Gastrocnemius medialis (tissue), 4 donors: ENCODE results near the gene MYL7. TPM values are rescaled to one million over a fixed set of nuclear protein-coding genes. Genes with fewer than 3 reads are reported as not detected.

Experiments
- ATAC-seq, 2 donors: fragments of 150-250 bp; one replicate each; pipeline ENCODE4 v1.9.1; 2016
- DNase-seq, 2 donors: peaks; one replicate each; pipeline ENCODE4 v3.0.0-alpha.2; 2019
- H3K27ac ChIP-seq, 4 donors: fragments of 200-600 bp; sonication (generic); 1 replicate in 1 of 4; 2 replicates in 3 of 4; pipeline ENCODE4 v1.5.1; 2016 to 2018; ENCODE audit warnings: mild to moderate bottlenecking in 2 of 4, moderate library complexity in 1 of 4
- H3K27me3 ChIP-seq, 3 donors: fragments of 200-600 bp; sonication (generic) in 2 of 3; 1 replicate in 1 of 3; 2 replicates in 2 of 3; pipeline versions ENCODE4 v1.5.1 to v1.6.0; 2016 to 2019; ENCODE audit warnings: mild to moderate bottlenecking in 1 of 3, moderate library complexity in 1 of 3
- H3K36me3 ChIP-seq, 2 donors: fragments of 200-600 bp; sonication (generic) in 1 of 2; one replicate each; pipeline ENCODE4 v1.5.1; 2017 to 2018
- H3K4me1 ChIP-seq, 2 donors: fragments of 200-600 bp; sonication (generic) in 1 of 2; one replicate each; pipeline ENCODE4 v1.5.1; 2016 to 2017; ENCODE audit warnings: mild to moderate bottlenecking in 2 of 2
- H3K4me3 ChIP-seq, 4 donors: fragments of 200-600 bp; sonication (generic) in 3 of 4; 1 replicate in 1 of 4; 2 replicates in 3 of 4; pipeline ENCODE4 v1.5.1; 2016 to 2019; ENCODE audit warnings: mild to moderate bottlenecking in 2 of 4
- H3K9me3 ChIP-seq, 3 donors: fragments of 200-600 bp; sonication (generic) in 2 of 3; 1 replicate in 1 of 3; 2 replicates in 2 of 3; pipeline ENCODE4 v1.5.1; 2016 to 2019
- CTCF ChIP-seq, 5 experiments: fragments of 450-650 bp in 3 of 5; fragments of 200-600 bp in 2 of 5; sonication (generic) in 2 of 5; IDR thresholded peaks in 4 of 5; conservative IDR thresholded peaks in 1 of 5; 1 replicate in 4 of 5; 2 replicates in 1 of 5; pipeline ENCODE4 v1.5.1; 2016 to 2019; ENCODE audit warnings: antibody characterized with exemption in 5 of 5, mild to moderate bottlenecking in 3 of 5, moderate library complexity in 3 of 5
- POLR2A ChIP-seq, 2 donors: fragments of 450-650 bp; IDR thresholded peaks; one replicate each; pipeline ENCODE4 v1.6.1; 2017; ENCODE audit warnings: antibody characterized with exemption in 2 of 2, mild to moderate bottlenecking in 2 of 2, moderate library complexity in 2 of 2
- in situ Hi-C, 4 donors: fragments of 200-750 bp; cut with MboI; loops; one replicate each; pipeline versions ENCODE4 v1.15.0 to v1.8.0; 2017; ENCODE audit warnings: low sequenced_read_pairs in 4 of 4
- intact Hi-C: fragments of 100-400 bp; cut with DNase I; formaldehyde crosslinking; loops from one replicate; pipeline ENCODE4 v1.15.1; 2023; ENCODE audit warnings: low total_unique reads
- total RNA-seq, 4 donors: library from RNA; depleted of rRNA; stranded (reverse); fragments of >200 nt; gene quantifications; one replicate each; pipeline versions ENCODE4 v1.1.0 to v1.2.3, GENCODE V29; 2016

The MYL7 gene
- total RNA-seq, 4 donors from 2014 or later = 2.6 TPM; not detected in 3

DNA sequence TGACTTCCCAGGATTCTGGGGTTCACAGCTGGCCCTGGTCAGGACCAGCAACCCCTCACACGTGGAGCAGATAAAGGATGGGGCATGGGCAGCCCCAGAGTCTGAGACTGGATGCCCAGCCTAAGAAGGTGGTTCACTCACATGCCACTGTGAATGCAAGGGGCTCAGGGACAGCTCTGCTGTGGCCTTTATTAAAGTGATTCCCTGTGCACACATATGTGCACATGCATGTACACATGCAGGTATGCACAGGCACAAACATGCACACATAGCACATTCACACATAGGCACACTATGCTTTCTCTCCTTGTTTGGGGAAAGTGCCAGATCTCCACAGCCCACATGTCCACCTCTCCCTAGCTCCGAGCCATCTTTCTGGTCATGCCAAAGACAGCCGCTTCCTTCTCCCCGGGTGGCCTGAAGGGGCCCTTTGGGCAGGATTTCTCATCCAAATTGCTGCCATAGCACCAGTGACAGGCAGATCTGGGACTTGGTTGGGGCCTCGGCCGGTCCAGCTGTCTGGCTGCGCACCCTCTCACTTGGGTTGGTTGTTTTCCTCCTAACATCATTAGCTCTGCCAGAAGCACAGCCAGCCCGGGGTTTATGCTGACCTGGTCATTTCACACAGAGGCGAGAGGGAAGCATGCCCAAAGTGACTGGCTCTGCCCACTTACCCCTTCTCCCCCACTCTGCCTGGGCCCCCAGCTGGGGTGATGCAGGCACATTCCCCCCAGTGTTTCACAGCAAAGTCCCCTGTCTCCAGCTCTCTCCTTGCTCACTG is 46.7 kb upstream of the MYL7 start:
- no peaks in the 10 kb centered on the region for H3K27me3 ChIP-seq
- no peak overlapping the region for H3K4me3 ChIP-seq
- H3K36me3 ChIP-seq = no peaks in the 10 kb centered on the region
- DNase-seq (no peak), ATAC-seq (no peak)
- in situ Hi-C loops = no loop called here
- intact Hi-C loops = no loop called here
- no peaks in the 10 kb centered on the region for H3K4me1 ChIP-seq
- TF ChIP-seq POLR2A (IDR thresholded peaks at IDR 0.05) = no peak
- no peak overlapping the region for H3K27ac ChIP-seq
- H3K9me3 ChIP-seq = no peaks in the 10 kb centered on the region

- DNase-seq = no peak
Observed at GRCh38 chr7:44186736-44187135, 45.6 kb upstream of the MYL7 start.

DNA sequence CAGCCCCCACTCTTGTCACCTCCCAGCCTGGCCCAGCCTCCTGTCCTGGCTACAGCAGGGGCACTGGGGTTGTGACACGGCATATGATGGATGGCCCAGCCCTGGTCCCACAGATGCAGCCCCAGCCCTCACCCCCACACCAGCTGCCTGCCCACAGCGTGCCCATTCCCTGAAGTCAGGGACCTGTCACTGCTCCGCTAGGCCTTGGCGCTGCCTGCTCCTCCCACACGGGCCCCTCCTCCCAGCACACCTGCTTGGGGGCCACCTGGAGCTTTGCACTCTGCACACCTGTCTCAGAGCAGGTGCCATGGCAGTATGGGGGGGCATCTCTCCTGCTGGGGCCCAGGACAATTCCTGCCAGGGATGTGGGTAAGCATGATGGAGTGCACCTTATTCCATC is 44.6 kb upstream of the MYL7 start:
- Histone ChIP-seq H3K4me1 (no peaks in the 10 kb centered on the region), H3K27me3 (no peaks in the 10 kb centered on the region), H3K36me3 (no peaks in the 10 kb centered on the region), H3K9me3 (no peaks in the 10 kb centered on the region), H3K27ac (no peak overlapping the region), H3K4me3 (no peak overlapping the region)
- TF ChIP-seq POLR2A (IDR thresholded peaks at IDR 0.05) = no peak
- no peak for TF ChIP-seq CTCF (IDR thresholded peaks at IDR 0.05 in 4 of 5, conservative IDR thresholded peaks at IDR 0.05 in 1 of 5)
- in situ Hi-C loops = no loop called here
- intact Hi-C loops = no loop called here
- DNase-seq = no peak
- no peak for ATAC-seq

More at GRCh38 chr7:44186736-44187135, 45.6 kb upstream of the MYL7 start:
- Histone ChIP-seq H3K36me3 (no peaks in the 10 kb centered on the region), H3K4me3 (no peak overlapping the region), H3K4me1 (no peaks in the 10 kb centered on the region), H3K27ac (no peak overlapping the region), H3K9me3 (no peaks in the 10 kb centered on the region), H3K27me3 (no peaks in the 10 kb centered on the region)
- in situ Hi-C loops (no loop called here), intact Hi-C loops (no loop called here)
- no peak for ATAC-seq
- TF ChIP-seq POLR2A (IDR thresholded peaks at IDR 0.05) = no peak
- TF ChIP-seq CTCF (IDR thresholded peaks at IDR 0.05 in 4 of 5, conservative IDR thresholded peaks at IDR 0.05 in 1 of 5) = no peak

- DNase-seq (no peak), ATAC-seq (no peak)
- H3K9me3 ChIP-seq = no peaks in the 10 kb centered on the region
- no peak overlapping the region for H3K4me3 ChIP-seq
- no peaks in the 10 kb centered on the region for H3K36me3 ChIP-seq
- H3K27ac ChIP-seq = no peak overlapping the region
- in situ Hi-C loops (no loop called here), intact Hi-C loops (no loop called here)
- no peak for TF ChIP-seq POLR2A (IDR thresholded peaks at IDR 0.05)
- TF ChIP-seq CTCF (IDR thresholded peaks at IDR 0.05 in 4 of 5, conservative IDR thresholded peaks at IDR 0.05 in 1 of 5) = no peak
- no peaks in the 10 kb centered on the region for H3K4me1 ChIP-seq
- no peaks in the 10 kb centered on the region for H3K27me3 ChIP-seq
Observed at GRCh38 chr7:44184873-44185446, 43.8 kb upstream of the MYL7 start.

- Histone ChIP-seq H3K9me3 (no peaks in the 10 kb centered on the region), H3K27ac (no peak overlapping the region), H3K27me3 (no peaks in the 10 kb centered on the region), H3K4me3 (no peak overlapping the region), H3K4me1 (no peaks in the 10 kb centered on the region), H3K36me3 (no peaks in the 10 kb centered on the region)
- ATAC-seq (peak; percentile 44 to 58), DNase-seq (no peak)
- in situ Hi-C loops (no loop called here), intact Hi-C loops (no loop called here)
- TF ChIP-seq POLR2A (IDR thresholded peaks at IDR 0.05) = no peak
- no peak for TF ChIP-seq CTCF (IDR thresholded peaks at IDR 0.05 in 4 of 5, conservative IDR thresholded peaks at IDR 0.05 in 1 of 5)
Observed at GRCh38 chr7:44184206-44184872, 43.2 kb upstream of the MYL7 start.
